Stimulated activated CD4-positive, alpha-beta T cell treated with anti-CD3 and anti-CD28 coated beads, TNF-alpha, amount 100 ng/mL, for 48 hours (primary cell): ENCODE data around the gene PITX1.
"Not testable (repeated sequence)": the region's sequence is repeated elsewhere in the genome, so short reads cannot be mapped to it uniquely, and the experiment has no call there.

Experiments
- DNase-seq, 3 donors: peaks; one replicate each; pipeline ENCODE4 v3.0.0-alpha.2; 2020; ENCODE audit warnings: low read depth in 3 of 3

Gene PITX1

GRCh38 chr5:135033901-135034235 lies at the start of gene PITX1:
Gene PITX1 (minus strand): TSS chr5:135034228. CDS start chr5:135033881, 347 bp downstream.
- no peak for DNase-seq

- DNase-seq, result not testable (repeated sequence)
These were observed 49.3 kb upstream of the PITX1 start for GRCh38 chr5:135083334-135083733.

GRCh38 chr5:135081240-135081639 lies 47.2 kb upstream of the PITX1 start:
- DNase-seq, result no peak

- no peak for DNase-seq
These were observed 45.7 kb upstream of the PITX1 start for GRCh38 chr5:135079760-135080159.

- DNase-seq, result no peak
These were observed 45.2 kb upstream of the PITX1 start for GRCh38 chr5:135079099-135079681.

GRCh38 chr5:135076801-135077200 lies 42.8 kb upstream of the PITX1 start:
- no peak for DNase-seq

GRCh38 chr5:135076051-135076491 lies 42.0 kb upstream of the PITX1 start:
- DNase-seq, result no peak

- no peak for DNase-seq
These were observed 41.6 kb upstream of the PITX1 start for GRCh38 chr5:135075621-135076020.

GRCh38 chr5:135073761-135074345 lies 39.8 kb upstream of the PITX1 start:
- no peak for DNase-seq

- DNase-seq, result no peak
These were observed 38.6 kb upstream of the PITX1 start for GRCh38 chr5:135072387-135073281.

GRCh38 chr5:135071311-135071710 lies 37.3 kb upstream of the PITX1 start:
- DNase-seq, result no peak

- no peak for DNase-seq
These were observed 36.0 kb upstream of the PITX1 start for GRCh38 chr5:135069895-135070657.

GRCh38 chr5:135069016-135069770 lies 35.2 kb upstream of the PITX1 start:
- DNase-seq, result no peak

- no peak for DNase-seq
These were observed 33.6 kb upstream of the PITX1 start for GRCh38 chr5:135067587-135067986.

GRCh38 chr5:135066781-135067180 lies 32.8 kb upstream of the PITX1 start:
- no peak for DNase-seq

- DNase-seq, result no peak
These were observed 31.6 kb upstream of the PITX1 start for GRCh38 chr5:135065306-135066265.

- DNase-seq, result no peak
These were observed 30.2 kb upstream of the PITX1 start for GRCh38 chr5:135064235-135064570.

- no peak for DNase-seq
These were observed 29.6 kb upstream of the PITX1 start for GRCh38 chr5:135063511-135064234.

- no peak for DNase-seq
These were observed 29.0 kb upstream of the PITX1 start for GRCh38 chr5:135063056-135063445.
